Cardiac muscle cell (in vitro differentiated cells and primary cell): Measurements from ENCODE around the gene ABCC12. TPM values are rescaled to one million over a fixed set of nuclear protein-coding genes. Genes with fewer than 3 reads are reported as not detected.

Experiments
- DNase-seq, 2 donors: peaks; one replicate each; pipeline versions ENCODE4 v3.0.0 to v3.0.0-alpha.2; 2010 to 2017; ENCODE audit warnings: low read depth in 1 of 2, low spot score in 1 of 2
- H3K27ac ChIP-seq: fragments of 200-600 bp; sonication (generic); 2 replicates; pipeline ENCODE4 v1.5.1; 2016
- H3K27me3 ChIP-seq: fragments of 200-600 bp; sonication (generic); 2 replicates; pipeline ENCODE4 v1.6.0; 2016; ENCODE audit warnings: control low read depth
- H3K36me3 ChIP-seq: fragments of 200-600 bp; sonication (generic); 2 replicates; pipeline ENCODE4 v1.5.1; 2016; ENCODE audit warnings: control low read depth
- H3K4me1 ChIP-seq: fragments of 200-600 bp; sonication (generic); 2 replicates; pipeline ENCODE4 v1.8.1; 2017; ENCODE audit warnings: low read depth, mild to moderate bottlenecking, mixed run types
- H3K4me3 ChIP-seq: fragments of 200-600 bp; sonication (generic); 2 replicates; pipeline ENCODE4 v1.5.1; 2016; ENCODE audit warnings: mild to moderate bottlenecking
- H3K9me3 ChIP-seq: fragments of 200-600 bp; sonication (generic); 2 replicates; pipeline ENCODE4 v1.5.1; 2017; ENCODE audit warnings: low read depth, mild to moderate bottlenecking, control low read depth
- CTCF ChIP-seq: IDR thresholded peaks from 2 replicates; pipeline ENCODE4 v1.5.1; 2012; ENCODE audit warnings: low read depth, mild to moderate bottlenecking, low read length
- polyA plus RNA-seq: library from polyadenylated mRNA; unstranded; fragments of >200 nt; fragmentation: Nextera tagmentation; extraction: Ambion mirVana; gene quantifications from 2 replicates; pipeline ENCODE4 v1.2.1, GENCODE V29; 2016
- total RNA-seq: library from RNA; depleted of rRNA; stranded (reverse); fragments of >200 nt; gene quantifications from 2 replicates; pipeline ENCODE4 v1.2.3, GENCODE V29; 2016

The ABCC12 gene
- total and polyA plus RNA-seq, 2 experiments from 2014 or later, result not detected

- Histone ChIP-seq H3K4me1 (no peaks in the 10 kb centered on the region), H3K27ac (no peak overlapping the region), H3K36me3 (no peaks in the 10 kb centered on the region), H3K4me3 (no peak overlapping the region), H3K27me3 (no peaks in the 10 kb centered on the region), H3K9me3 (no peaks in the 10 kb centered on the region)
- no peak for DNase-seq
- TF ChIP-seq CTCF, result no peak
Measured at GRCh38 chr16:48157302-48157701, 1.5 kb upstream of the ABCC12 start.

- H3K9me3 ChIP-seq, result no peaks in the 10 kb centered on the region
- no peak overlapping the region for H3K4me3 ChIP-seq
- no peaks in the 10 kb centered on the region for H3K36me3 ChIP-seq
- no peaks in the 10 kb centered on the region for H3K27me3 ChIP-seq
- H3K27ac ChIP-seq, result no peak overlapping the region
- H3K4me1 ChIP-seq, result no peaks in the 10 kb centered on the region
- TF ChIP-seq CTCF, result peak; percentile 89
- peak; percentile 76 to 89 for DNase-seq
Measured at GRCh38 chr16:48156790-48157209, 1.0 kb upstream of the ABCC12 start.

- Histone ChIP-seq H3K4me3 (no peak overlapping the region), H3K9me3 (no peaks in the 10 kb centered on the region), H3K27ac (no peak overlapping the region), H3K36me3 (no peaks in the 10 kb centered on the region), H3K27me3 (no peaks in the 10 kb centered on the region), H3K4me1 (no peaks in the 10 kb centered on the region)
- DNase-seq, result no peak
- no peak for TF ChIP-seq CTCF
Measured at GRCh38 chr16:48153774-48154173, 2.0 kb downstream of the ABCC12 start.

GRCh38 chr16:48152226-48152625 lies 3.6 kb downstream of the ABCC12 start:
- Histone ChIP-seq H3K4me3 (no peak overlapping the region), H3K27ac (no peak overlapping the region)

GRCh38 chr16:48150707-48151106 lies 5.1 kb downstream of the ABCC12 start:
- DNase-seq, result no peak
- H3K9me3 ChIP-seq, result no peaks in the 10 kb centered on the region
- H3K4me1 ChIP-seq, result no peaks in the 10 kb centered on the region
- no peak for TF ChIP-seq CTCF
- no peaks in the 10 kb centered on the region for H3K36me3 ChIP-seq
- no peak overlapping the region for H3K4me3 ChIP-seq
- no peaks in the 10 kb centered on the region for H3K27me3 ChIP-seq
- no peak overlapping the region for H3K27ac ChIP-seq

More at GRCh38 chr16:48152226-48152625, 3.6 kb downstream of the ABCC12 start:
- Histone ChIP-seq H3K4me1 (no peaks in the 10 kb centered on the region), H3K9me3 (no peaks in the 10 kb centered on the region), H3K36me3 (no peaks in the 10 kb centered on the region), H3K27me3 (no peaks in the 10 kb centered on the region)
- no peak for TF ChIP-seq CTCF
- DNase-seq, result no peak

GRCh38 chr16:48146710-48147109 lies 9.1 kb downstream of the ABCC12 start:
- H3K4me3 ChIP-seq, result no peak overlapping the region
- no peaks in the 10 kb centered on the region for H3K4me1 ChIP-seq
- no peak for DNase-seq
- H3K27ac ChIP-seq, result no peak overlapping the region
- H3K9me3 ChIP-seq, result no peaks in the 10 kb centered on the region
- TF ChIP-seq CTCF, result no peak
- no peaks in the 10 kb centered on the region for H3K36me3 ChIP-seq
- H3K27me3 ChIP-seq, result no peaks in the 10 kb centered on the region
